ENCODE measurements around the gene SIPA1L2.

SIPA1L2 gene

DNA sequence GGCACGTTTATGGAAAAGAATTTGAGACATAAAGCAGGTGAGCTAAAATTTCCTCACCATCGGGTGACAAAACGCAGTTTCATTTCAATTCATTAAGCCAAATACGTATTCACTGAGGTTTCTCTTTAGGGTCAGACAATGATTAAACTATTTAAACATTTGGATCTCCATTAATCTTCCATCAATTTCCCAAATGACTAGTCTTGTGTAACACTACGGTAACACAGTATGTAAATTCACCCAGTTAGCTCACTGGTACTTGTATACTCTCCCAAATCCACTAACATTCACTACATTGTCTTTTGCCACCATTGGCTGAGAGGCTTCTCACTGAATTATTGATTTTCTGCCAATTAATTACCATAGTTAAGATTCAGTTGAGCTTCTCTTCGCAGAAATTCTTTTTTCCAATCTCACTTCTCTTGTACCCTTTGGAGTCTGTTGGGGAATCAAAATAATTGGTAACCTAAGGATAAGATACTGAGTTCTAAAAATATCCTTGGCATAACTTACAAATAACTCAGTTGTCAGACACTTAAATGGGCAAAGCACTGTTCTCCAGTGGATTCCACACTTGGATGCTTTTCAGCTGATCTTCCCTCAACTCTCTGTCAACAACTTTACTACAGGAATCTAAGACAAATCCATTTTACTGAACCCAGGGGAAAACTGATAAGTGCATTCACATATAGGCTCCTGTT is 40.7 kb downstream of the SIPA1L2 start:
- no peak for DNase-seq

DNA sequence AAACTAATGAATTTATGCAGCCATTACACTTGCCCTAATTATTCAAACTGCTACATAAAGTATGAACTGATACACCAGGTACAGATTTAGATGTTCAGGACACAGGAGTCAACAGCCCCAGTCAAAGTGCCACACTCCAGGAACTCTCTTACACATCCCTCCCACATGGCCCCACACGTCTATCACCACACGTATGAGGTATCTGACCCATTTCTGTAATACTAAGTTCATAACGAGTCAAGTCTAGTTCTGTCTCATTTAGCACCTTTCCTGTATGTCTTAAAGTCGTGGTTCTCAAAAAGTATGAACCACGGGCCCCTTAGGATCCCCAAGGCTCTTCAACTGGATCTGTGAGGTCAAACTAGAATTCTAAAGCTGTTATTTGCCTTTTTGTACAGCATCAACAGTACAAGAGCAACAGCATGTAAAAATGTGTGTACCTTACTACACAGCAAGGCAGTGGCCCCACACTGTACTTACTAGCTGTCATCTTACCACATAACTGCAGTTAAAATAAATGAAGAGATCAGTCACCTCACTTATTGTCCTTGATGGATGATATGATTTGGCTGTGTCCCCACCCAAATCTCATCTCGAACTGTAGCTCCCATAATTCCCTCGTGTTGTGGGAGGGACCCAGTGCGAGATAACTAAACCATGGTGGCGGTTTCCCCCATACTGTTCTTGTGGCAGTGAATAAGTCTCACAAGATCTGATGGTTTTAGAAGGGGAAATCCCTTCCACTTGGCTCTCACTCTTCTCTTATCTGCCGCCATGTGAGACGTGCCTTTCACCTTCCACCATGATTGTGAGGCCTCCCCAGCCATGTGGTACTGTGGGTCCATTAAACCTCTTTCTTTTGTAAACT is 42.6 kb downstream of the SIPA1L2 start:
- no peak for DNase-seq

DNA sequence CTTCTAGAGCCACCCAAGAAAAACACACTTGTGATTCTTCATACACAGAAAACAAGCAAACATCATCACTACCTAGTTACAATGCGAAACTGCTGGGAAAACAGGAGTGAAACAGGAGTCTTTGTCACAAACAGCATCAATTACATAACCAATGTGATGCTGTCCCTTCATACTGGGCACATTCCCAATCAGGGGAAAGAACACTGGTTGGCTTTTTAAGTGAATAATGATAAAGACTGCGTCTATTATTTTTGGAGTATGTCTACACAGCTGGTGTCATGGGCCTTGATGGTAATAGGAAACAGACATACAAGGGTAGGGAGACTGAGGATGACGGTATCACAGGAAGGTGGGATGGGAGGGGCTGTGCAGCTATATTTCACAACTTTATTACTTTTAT is 43.3 kb downstream of the SIPA1L2 start:
- no peak for DNase-seq

DNA sequence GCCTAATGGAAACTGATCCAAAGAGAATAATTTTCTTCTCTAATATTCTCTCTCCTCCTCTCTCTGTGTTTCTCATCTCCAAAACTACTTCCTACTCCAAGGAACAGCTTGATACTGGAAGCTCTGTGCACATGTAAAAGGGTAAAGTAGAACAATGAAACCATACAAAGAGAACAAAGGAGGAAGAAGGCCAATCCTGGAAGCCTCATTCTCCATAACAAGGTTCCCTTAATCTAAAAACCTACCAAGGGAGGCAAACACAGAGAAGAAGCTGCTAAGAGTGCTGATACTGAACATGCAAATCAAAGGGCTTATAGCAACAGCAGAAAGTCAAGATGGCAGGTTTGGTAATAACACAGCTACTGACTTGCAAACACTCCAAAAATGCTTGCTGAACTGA is 44.4 kb downstream of the SIPA1L2 start:
- DNase-seq, result no peak

DNA sequence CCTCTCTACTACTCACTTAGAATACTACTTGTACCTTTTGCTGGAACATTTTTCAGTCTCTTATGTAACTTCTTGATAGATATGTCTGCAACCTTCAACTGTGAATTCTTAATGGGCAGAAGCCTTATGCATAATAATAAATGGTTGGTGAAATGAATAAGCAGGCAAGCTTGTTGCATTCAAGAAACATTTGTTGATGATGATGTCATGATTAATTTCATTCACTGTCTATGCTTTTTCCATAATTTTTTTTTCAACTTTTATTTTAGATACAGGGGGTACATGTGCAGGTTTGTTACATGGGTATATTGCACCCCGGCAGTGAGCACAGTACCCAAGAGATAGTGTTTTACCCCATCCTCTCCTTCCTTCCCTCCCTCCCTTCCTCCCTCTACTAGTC is 48.0 kb downstream of the SIPA1L2 start:
- no peak for DNase-seq
